ENCODE data around the gene ZNF524. TPM values are rescaled to one million over a fixed set of nuclear protein-coding genes. Genes with fewer than 3 reads are reported as not detected.
A peak's percentile ranks its signal among the peaks of the same experiment; 100 is the strongest.

The ZNF524 gene
- total and polyA plus RNA-seq, 5 experiments from 2014 or later: 19.1 to 31.6 (median 21.5) TPM

- Mint-ChIP-seq H3K27me3 (no peaks in the 10 kb centered on the region), H3K4me3 (peak overlapping the region in 6 of 10 donors; percentile 35 to 85 (median 65)), H3K36me3 (peaks cover 0 to 2% (median 0%) of the 10 kb centered on the region in 3 donors), H3K9me3 (no peaks in the 10 kb centered on the region), H3K4me1 (peaks cover 20 to 50% (median 46%) of the 10 kb centered on the region in 4 donors), H3K27ac (peak overlapping the region in 6 of 10 donors; percentile 51 to 87 (median 75))
- DNase-seq: no peak
- ATAC-seq: no peak
- POLR2A ChIA-PET: interaction anchor here (0.7 to 3.9 kb wide), 4 partner anchors 11 to 50 kb away, joined by 3 to 25 read pairs (median 4); partner anchors contain the start of genes FIZ1 and ZNF524
Observed at GRCh38 chr19:55584871-55585270, 15.2 kb upstream of the ZNF524 start.

GRCh38 chr19:55585658-55586339, 14.3 kb upstream of the ZNF524 start:
- Mint-ChIP-seq H3K27me3 (no peaks in the 10 kb centered on the region), H3K27ac (peak overlapping the region; percentile 51 to 94 (median 84)), H3K9me3 (no peaks in the 10 kb centered on the region), H3K4me1 (peaks cover 18 to 46% (median 42%) of the 10 kb centered on the region in 4 donors), H3K36me3 (no peaks in the 10 kb centered on the region), H3K4me3 (peak overlapping the region; percentile 68 to 92 (median 87))
- DNase-seq (peak in 8 of 10 donors; percentile 30 to 78 (median 40)), ATAC-seq (peak; percentile 29 to 31)
- POLR2A ChIA-PET: interaction anchor here (0.5 to 3.9 kb wide), 8 partner anchors 10 to 535 kb away, joined by 3 to 25 read pairs (median 3); partner anchors contain the start of genes FIZ1 and ZNF524

DNA sequence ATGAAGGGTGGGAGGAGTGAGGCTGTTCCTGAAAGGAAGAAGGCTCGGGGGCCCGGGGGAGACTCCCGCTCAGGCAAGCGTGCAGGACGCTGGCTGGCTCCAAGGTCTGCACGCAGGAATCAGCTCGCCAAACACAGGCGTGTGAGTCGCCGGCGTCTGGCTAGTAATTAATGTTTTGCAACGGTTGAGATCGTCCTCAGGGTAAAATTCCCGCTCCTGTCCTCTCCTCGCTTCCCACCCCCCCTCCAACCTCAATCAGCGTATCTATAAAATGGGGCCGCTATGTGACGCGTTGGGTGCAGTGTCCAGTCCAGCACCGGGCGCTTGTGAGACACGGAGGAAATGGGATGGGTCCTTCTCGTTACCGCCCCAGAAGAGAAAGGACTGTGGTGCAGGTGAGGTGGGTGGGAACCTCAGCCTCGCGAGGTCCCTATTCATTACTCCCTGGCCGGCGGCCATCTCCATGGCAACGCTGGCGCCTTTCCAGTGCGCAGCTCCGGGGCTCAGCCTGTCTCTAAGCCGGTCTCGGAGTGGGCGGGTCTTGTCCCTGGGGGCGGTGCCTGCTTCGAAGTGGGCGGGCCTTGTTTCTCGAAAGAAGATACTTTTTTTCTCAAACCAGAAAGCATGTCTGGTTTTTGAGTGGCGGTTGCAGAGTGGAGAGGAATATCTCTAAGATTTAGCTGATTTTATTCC, 13.0 kb upstream of the ZNF524 start:
- no peaks in the 10 kb centered on the region for H3K9me3 Mint-ChIP-seq
- DNase-seq (peak; percentile 84 to 96 (median 92)), ATAC-seq (peak; percentile 96 to 99)
- H3K27ac Mint-ChIP-seq: peak overlapping the region; percentile 37 to 94 (median 88)
- H3K27me3 Mint-ChIP-seq: no peaks in the 10 kb centered on the region
- POLR2A ChIA-PET: interaction anchor here (0.7 to 3.9 kb wide), 3 partner anchors 8 to 45 kb away, joined by 3 to 25 read pairs (median 3); partner anchors contain the start of genes FIZ1 and ZNF524
- peak overlapping the region; percentile 68 to 92 (median 88) for H3K4me3 Mint-ChIP-seq
- no peaks in the 10 kb centered on the region for H3K36me3 Mint-ChIP-seq
- H3K4me1 Mint-ChIP-seq: peaks cover 13 to 34% (median 29%) of the 10 kb centered on the region in 4 donors

DNA sequence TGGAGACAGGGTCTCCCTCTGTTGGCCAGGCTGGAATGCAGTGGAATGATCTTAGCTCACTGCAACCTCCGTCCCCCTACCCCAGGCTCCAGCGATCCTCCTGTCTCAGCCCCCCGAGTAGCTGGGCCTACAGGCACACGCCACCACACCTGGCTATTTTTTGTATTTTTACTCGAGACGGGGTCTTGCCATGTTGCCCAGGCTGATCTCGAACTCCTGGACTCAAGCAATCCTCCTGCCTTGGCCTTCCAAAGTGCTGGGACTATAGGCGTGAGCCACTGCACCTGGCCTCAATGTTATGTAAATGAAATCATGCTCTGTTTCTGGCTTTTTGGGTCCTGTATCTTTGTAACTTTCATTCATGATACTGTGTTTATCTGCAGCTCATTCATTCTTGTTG, 11.3 kb upstream of the ZNF524 start:
- no peak for ATAC-seq
- H3K4me3 Mint-ChIP-seq: peak overlapping the region in 4 of 10 donors; percentile 14 to 47 (median 26)

DNA sequence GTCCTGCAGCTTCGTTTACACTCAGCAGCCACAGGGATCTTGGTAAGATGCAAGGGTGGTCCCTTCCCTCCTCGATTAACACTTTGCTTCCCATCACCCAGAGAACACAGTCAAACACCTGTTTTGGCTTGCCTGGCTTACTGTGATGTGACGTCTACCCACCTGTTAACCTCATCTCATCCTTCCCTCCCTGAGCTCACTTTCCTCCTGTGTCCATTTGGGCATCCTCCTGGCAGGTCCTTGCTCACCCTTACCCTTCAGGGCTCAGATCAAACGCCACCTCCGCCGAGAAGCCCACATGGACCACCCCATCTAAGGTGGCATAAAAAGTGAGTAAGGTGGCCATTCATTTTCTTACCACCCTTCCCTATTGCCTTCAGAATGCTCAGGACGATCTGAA, 10.0 kb upstream of the ZNF524 start:
- Mint-ChIP-seq H3K4me3 (peak overlapping the region in 2 of 10 donors; percentile 50 to 51), H3K36me3 (peaks cover 0 to 9% (median 8%) of the 10 kb centered on the region in 3 donors), H3K27ac (no peak overlapping the region), H3K4me1 (peaks cover 13 to 30% (median 26%) of the 10 kb centered on the region in 4 donors), H3K9me3 (peaks cover 0 to 1% (median 0%) of the 10 kb centered on the region in 9 donors), H3K27me3 (no peaks in the 10 kb centered on the region)
- ATAC-seq: no peak
- DNase-seq: no peak
- POLR2A ChIA-PET: interaction anchor here (1.0 kb wide), 1 partner anchor 9 kb away, joined by 4 read pairs; no protein-coding TSS in a partner anchor

More for the DNA sequence above, 11.3 kb upstream of the ZNF524 start:
- no peak for DNase-seq
- Mint-ChIP-seq H3K27ac (peak overlapping the region in 1 of 10 donors; percentile 43), H3K9me3 (no peaks in the 10 kb centered on the region), H3K36me3 (peaks cover 0 to 3% (median 2%) of the 10 kb centered on the region in 3 donors), H3K27me3 (no peaks in the 10 kb centered on the region), H3K4me1 (peaks cover 13 to 34% (median 28%) of the 10 kb centered on the region in 4 donors)
- POLR2A ChIA-PET: interaction anchor here (0.7 to 3.9 kb wide), 2 partner anchors 11 to 112 kb away, joined by 4 to 25 read pairs; partner anchors contain the start of genes FIZ1, ZNF524 and ZNF628

GRCh38 chr19:55590617-55591016, 9.5 kb upstream of the ZNF524 start:
- Mint-ChIP-seq H3K36me3 (peaks cover 0 to 14% (median 13%) of the 10 kb centered on the region in 3 donors), H3K4me1 (peaks cover 9 to 25% (median 21%) of the 10 kb centered on the region in 4 donors), H3K9me3 (peaks cover 0 to 1% (median 0%) of the 10 kb centered on the region in 9 donors), H3K27me3 (no peaks in the 10 kb centered on the region), H3K4me3 (no peak overlapping the region), H3K27ac (no peak overlapping the region)
- DNase-seq (no peak), ATAC-seq (no peak)
- POLR2A ChIA-PET: no interaction called here

- DNase-seq (no peak), ATAC-seq (no peak)
- Mint-ChIP-seq H3K4me3 (no peak overlapping the region), H3K27me3 (no peaks in the 10 kb centered on the region), H3K36me3 (peaks cover 0 to 23% (median 18%) of the 10 kb centered on the region in 3 donors), H3K9me3 (peaks cover 0 to 1% (median 0%) of the 10 kb centered on the region in 9 donors), H3K27ac (peak overlapping the region in 1 of 10 donors; percentile 7), H3K4me1 (peaks cover 9 to 19% (median 13%) of the 10 kb centered on the region in 4 donors)
- POLR2A ChIA-PET: no interaction called here
Observed at GRCh38 chr19:55591555-55591954, 8.5 kb upstream of the ZNF524 start.

DNA sequence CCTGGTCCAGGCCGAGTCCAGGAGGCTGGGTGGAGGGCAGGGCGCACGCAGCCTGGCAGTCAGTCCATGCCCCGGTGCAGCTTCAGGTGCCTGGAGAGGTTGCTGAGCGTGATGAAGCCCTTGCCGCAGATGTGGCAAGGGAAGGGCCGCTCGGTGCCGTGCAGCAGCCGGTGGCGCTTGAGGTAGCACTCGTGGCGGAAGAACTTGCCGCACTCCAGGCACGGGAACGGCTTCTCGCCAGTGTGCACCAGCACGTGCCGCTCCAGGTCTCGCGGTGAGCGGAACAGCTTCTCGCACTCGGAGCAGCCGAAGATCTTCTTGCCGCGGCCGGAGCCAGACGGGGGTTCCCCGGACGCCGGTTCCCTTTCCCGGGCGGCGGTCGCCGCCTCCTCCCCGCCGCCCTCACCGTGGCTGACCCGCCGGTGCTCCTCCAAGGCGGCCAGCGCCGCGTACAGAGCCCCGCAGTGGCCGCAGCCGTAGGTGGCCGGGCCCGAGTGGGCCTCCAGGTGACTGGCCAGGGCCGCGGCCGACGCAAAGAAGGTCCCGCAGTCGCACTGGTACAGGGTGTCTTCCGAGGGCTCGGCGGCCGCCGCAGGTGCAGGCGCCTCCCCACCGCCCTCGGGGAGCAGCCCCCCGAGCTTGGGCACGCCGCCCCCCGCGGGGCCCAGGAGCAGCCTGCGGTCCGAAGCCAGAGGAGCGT, 7.5 kb upstream of the ZNF524 start:
- no peak for ATAC-seq
- POLR2A ChIA-PET: no interaction called here
- Mint-ChIP-seq H3K36me3 (peaks cover 0 to 27% (median 21%) of the 10 kb centered on the region in 3 donors), H3K4me1 (peaks cover under 1 to 11% (median 5%) of the 10 kb centered on the region in 4 donors), H3K9me3 (peaks cover 0 to 1% (median 0%) of the 10 kb centered on the region in 9 donors), H3K27ac (no peak overlapping the region), H3K27me3 (no peaks in the 10 kb centered on the region), H3K4me3 (no peak overlapping the region)
- no peak for DNase-seq

DNA sequence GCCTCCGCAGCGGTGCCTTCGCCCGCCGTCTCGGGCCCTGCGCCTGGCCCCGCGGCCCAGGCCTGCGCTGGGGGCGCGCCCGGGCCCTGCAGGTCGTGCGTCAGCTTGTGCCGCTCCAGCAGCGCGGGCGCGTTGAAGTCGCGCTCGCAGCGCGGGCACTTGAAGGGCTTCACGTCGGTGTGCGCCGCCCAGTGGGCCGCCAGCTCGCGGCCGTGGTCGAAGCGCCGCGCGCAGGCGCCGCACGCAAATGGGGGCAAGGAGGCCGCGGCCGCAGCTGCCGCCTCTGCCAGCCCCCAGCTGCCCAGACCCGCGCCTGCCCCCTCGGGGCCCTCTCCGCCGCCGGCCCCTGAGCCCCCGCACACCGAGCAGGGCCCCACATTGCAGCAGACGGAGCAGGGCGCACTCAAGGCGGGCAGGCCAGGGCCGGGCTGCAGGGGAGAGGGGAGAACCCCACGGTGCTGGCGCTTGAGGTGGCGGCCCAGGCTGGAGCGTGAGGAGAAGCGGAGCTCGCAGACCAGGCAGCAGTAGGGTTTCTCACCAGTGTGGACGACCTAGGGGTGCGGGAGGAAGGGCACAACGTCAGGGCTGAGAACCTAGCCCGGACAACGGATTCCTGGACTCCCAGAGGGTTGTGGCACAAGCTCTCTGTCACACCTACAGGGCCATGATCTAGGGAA, 6.9 kb upstream of the ZNF524 start:
- POLR2A ChIA-PET: no interaction called here

GRCh38 chr19:55594996-55595545, 5.0 kb upstream of the ZNF524 start:
- H3K36me3 Mint-ChIP-seq: peaks cover 0 to 31% (median 21%) of the 10 kb centered on the region in 3 donors
- ATAC-seq: no peak
- H3K4me3 Mint-ChIP-seq: no peak overlapping the region
- H3K27me3 Mint-ChIP-seq: no peaks in the 10 kb centered on the region
- peaks cover 5 to 14% (median 10%) of the 10 kb centered on the region in 4 donors for H3K4me1 Mint-ChIP-seq
- peaks cover 0 to 1% (median 0%) of the 10 kb centered on the region in 9 donors for H3K9me3 Mint-ChIP-seq
- H3K27ac Mint-ChIP-seq: peak overlapping the region in 5 of 10 donors; percentile 0 to 34 (median 19)
- no peak for DNase-seq
- POLR2A ChIA-PET: interaction anchor here (1.0 kb wide), 1 partner anchor 8 kb away, joined by 3 read pairs; no protein-coding TSS in a partner anchor

More for the DNA sequence above, 6.9 kb upstream of the ZNF524 start:
- peaks cover 5 to 11% (median 5%) of the 10 kb centered on the region in 4 donors for H3K4me1 Mint-ChIP-seq
- ATAC-seq (no peak), DNase-seq (no peak)
- no peaks in the 10 kb centered on the region for H3K27me3 Mint-ChIP-seq
- no peak overlapping the region for H3K27ac Mint-ChIP-seq
- no peak overlapping the region for H3K4me3 Mint-ChIP-seq
- H3K9me3 Mint-ChIP-seq: peaks cover 0 to 1% (median 0%) of the 10 kb centered on the region in 9 donors
- peaks cover 0 to 31% (median 21%) of the 10 kb centered on the region in 3 donors for H3K36me3 Mint-ChIP-seq

GRCh38 chr19:55596304-55596703, 3.8 kb upstream of the ZNF524 start:
- DNase-seq (no peak), ATAC-seq (no peak)
- Mint-ChIP-seq H3K4me3 (no peak overlapping the region), H3K27ac (peak overlapping the region in 1 of 10 donors; percentile 76), H3K27me3 (no peaks in the 10 kb centered on the region), H3K4me1 (peaks cover 9 to 19% (median 15%) of the 10 kb centered on the region in 4 donors), H3K9me3 (peaks cover 0 to 1% (median 0%) of the 10 kb centered on the region in 9 donors), H3K36me3 (peaks cover 0 to 31% (median 21%) of the 10 kb centered on the region in 3 donors)
- POLR2A ChIA-PET: interaction anchor here (0.8 to 0.9 kb wide), 2 partner anchors 11 to 15 kb away, joined by 3 read pairs; partner anchors contain the start of gene ZNF579
